Lower leg skin (tissue), 4 donors: ENCODE data around the gene KIZ. TPM values are rescaled to one million over a fixed set of nuclear protein-coding genes. Genes with fewer than 3 reads are reported as not detected.

ENCODE experiments used
- DNase-seq, 2 donors: peaks; one replicate each; pipeline ENCODE4 v3.0.0-alpha.2; 2019; ENCODE audit warnings: low spot score in 2 of 2
- H3K4me3 ChIP-seq: fragments of 200-600 bp; sonication (generic); 2 replicates; pipeline ENCODE4 v1.5.1; 2017; ENCODE audit warnings: mild to moderate bottlenecking, low read depth; ENCODE audit not compliant: poor library complexity, severe bottlenecking
- POLR2A ChIP-seq, 2 donors: fragments of 450-650 bp; IDR thresholded peaks; one replicate each; pipeline ENCODE4 v1.6.1; 2016 to 2017; ENCODE audit warnings: antibody characterized with exemption in 2 of 2, mild to moderate bottlenecking in 1 of 2, moderate library complexity in 1 of 2
- WGBS, 2 donors: methylation state at CpG; one replicate each; pipeline ENCODE4 v1.1.5; 2018; 5-methylcytosine and 5-hydroxymethylcytosine counted together
- intact Hi-C: fragments of 100-400 bp; cut with DNase I; formaldehyde crosslinking; loops from one replicate; pipeline ENCODE4 v1.15.0; 2023; ENCODE audit warnings: low total_unique reads
- total RNA-seq, 4 donors: library from RNA; depleted of rRNA; stranded (reverse); fragments of >200 nt; gene quantifications; one replicate each; pipeline ENCODE4 v1.1.0, GENCODE V29; 2016
- TF ChIP-seq, protein P1 (sequence below), 3 donors: fragments of 450-650 bp; IDR thresholded peaks; one replicate each; pipeline ENCODE4 v1.5.1; 2016; ENCODE audit warnings: antibody characterized with exemption in 3 of 3, mild to moderate bottlenecking in 3 of 3, moderate library complexity in 2 of 3

KIZ gene
- total RNA-seq, 4 donors from 2014 or later: 17.8 to 25.0 (median 23.0) TPM

DNA sequence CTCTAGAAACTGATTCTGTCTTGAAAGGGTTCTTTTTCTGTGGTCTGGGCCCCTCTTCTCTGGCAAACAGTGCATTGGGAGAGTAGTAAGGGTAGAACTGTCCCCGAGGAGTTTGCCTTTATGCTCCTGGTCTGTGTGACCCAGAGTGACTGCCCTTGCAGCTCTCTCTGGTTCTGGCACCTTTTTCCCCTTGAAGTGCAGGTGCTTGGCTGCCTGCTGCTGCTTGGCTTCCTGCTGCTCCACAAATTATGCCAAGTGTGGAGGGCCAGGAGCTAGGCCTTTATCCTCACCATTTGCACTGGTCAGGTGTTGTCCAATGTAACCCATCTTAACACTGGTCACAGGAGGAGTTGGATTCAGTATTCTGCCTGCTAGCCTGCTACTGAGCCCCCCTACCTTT lies 11.2 kb downstream of the KIZ start:
- TF ChIP-seq, protein P1, sequence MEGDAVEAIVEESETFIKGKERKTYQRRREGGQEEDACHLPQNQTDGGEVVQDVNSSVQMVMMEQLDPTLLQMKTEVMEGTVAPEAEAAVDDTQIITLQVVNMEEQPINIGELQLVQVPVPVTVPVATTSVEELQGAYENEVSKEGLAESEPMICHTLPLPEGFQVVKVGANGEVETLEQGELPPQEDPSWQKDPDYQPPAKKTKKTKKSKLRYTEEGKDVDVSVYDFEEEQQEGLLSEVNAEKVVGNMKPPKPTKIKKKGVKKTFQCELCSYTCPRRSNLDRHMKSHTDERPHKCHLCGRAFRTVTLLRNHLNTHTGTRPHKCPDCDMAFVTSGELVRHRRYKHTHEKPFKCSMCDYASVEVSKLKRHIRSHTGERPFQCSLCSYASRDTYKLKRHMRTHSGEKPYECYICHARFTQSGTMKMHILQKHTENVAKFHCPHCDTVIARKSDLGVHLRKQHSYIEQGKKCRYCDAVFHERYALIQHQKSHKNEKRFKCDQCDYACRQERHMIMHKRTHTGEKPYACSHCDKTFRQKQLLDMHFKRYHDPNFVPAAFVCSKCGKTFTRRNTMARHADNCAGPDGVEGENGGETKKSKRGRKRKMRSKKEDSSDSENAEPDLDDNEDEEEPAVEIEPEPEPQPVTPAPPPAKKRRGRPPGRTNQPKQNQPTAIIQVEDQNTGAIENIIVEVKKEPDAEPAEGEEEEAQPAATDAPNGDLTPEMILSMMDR (IDR thresholded peaks at IDR 0.05): no peak
- no peak for TF ChIP-seq POLR2A (IDR thresholded peaks at IDR 0.05)
- intact Hi-C loops: no loop called here
- no peak overlapping the region for H3K4me3 ChIP-seq
- DNase-seq: no peak
- 72 to 82% methylated on average over 1 of the region's 1 CpG for WGBS, 2 donors

DNA sequence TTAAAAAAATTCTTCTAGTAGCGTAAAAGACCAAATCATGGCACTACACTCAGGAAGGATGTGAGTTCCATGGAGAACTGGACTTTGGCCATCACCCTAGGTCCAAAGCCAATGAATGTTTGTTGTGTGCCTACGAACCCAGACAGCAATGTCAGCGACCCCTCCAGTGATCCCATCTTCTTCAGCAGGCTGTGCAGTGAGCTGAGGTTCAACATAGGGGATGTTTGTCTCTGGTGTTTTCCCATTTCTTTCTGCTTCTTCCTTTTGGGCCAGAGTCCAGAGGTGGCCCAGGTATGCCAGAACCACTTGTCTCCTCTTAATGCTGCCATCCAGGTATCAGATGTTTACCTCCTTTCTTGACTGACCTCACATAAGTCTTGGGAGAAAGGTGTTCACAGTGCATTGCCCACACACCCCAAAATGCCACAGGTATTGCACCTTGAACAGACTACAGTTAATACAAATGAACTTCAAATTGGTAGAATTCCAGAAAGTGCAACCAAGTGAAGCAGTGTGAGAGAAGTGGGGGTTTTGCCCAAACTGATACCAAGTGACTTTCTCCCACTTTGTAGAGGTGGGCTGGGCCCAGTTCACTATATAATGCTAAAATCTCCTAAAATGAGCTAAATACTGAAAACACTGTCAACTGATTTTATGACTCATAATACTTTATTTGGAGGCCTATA lies 14.1 kb downstream of the KIZ start:
- H3K4me3 ChIP-seq: no peak overlapping the region
- WGBS, 2 donors: 59 to 82% methylated on average over 3 of the region's 3 CpGs
- TF ChIP-seq, protein P1 (IDR thresholded peaks at IDR 0.05): peak in 1 of 3 donors; percentile 29
- TF ChIP-seq POLR2A (IDR thresholded peaks at IDR 0.05): no peak
- DNase-seq: no peak
- intact Hi-C loops: no loop called here

DNA sequence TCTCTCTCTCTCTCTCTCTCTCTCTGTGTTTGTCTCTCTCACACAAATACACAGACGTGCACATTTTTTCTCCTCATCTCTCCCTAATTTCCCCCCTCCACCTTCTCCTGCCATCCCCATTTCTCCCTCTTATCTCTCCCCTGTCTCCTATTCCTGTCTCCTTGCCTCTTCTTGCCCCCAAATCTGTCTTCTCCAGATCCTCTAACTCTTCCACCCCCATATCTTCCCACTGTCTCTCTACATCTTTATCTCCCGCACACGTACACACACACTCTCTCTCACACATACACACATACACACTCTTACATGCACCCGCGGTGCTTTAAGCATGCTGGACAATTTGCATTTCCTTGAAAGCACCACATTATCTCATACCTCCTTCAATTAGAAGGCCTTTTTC lies 15.9 kb downstream of the KIZ start:
- intact Hi-C loops: no loop called here
- H3K4me3 ChIP-seq: no peak overlapping the region
- TF ChIP-seq, protein P1 (IDR thresholded peaks at IDR 0.05): no peak
- TF ChIP-seq POLR2A (IDR thresholded peaks at IDR 0.05): no peak
- no peak for DNase-seq
- WGBS, 2 donors: 91 to 95% methylated on average over 5 of the region's 5 CpGs

DNA sequence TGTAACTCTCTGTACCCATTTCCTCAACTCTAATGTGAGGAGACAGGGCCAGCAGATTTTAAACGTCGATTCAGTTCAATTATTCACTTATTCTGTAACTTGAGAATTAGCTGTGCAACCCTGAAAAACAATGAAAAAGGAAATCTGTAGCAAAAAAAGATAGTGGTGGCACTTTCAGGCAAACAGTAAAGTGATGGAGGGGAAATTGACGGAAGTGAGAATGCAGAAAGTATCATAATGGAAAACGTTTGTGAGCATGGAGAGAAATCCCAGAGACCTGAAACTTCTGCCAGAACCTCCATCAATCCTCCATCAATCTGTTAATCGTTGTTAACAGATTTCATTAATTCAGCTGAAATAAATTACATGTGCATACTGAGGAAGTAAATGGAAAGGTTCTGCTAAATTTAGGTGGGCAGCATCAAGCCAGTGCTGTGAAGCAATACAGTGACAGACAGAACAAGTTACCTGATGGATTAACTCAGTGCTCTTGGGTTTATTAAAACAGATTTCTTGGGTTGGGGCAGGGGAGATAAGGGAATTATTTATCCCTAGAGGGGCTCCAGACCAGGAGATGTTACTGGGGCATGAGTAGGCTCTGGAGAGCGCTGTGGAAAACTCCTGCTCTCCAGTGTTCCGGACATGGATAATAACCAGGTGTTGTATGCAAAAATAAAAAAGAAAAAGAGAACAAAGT lies 17.5 kb downstream of the KIZ start:
- WGBS, 2 donors: 83 to 84% methylated on average over 7 of the region's 7 CpGs
- intact Hi-C loops: no loop called here
- no peak overlapping the region for H3K4me3 ChIP-seq
- DNase-seq: no peak
- TF ChIP-seq POLR2A (IDR thresholded peaks at IDR 0.05): no peak
- TF ChIP-seq, protein P1 (IDR thresholded peaks at IDR 0.05): no peak

DNA sequence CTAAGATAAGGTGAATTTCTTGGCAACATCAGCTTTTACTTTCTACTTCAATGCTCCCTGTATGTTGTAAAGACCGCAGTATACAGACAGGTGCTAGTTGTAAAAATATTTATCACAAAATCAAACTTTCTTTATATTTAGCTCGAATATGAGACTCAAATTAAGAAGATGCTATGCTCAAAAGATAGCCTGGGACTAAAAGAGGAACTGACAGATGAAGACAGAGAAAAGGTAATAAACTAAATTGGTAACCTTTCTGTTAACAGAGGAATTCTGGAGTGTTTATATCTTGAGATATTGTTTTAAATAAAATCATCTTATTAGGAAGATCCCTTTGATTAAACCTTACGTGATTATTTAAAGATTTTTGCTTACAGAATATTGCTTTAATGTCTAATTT lies 19.5 kb downstream of the KIZ start:
- TF ChIP-seq, protein P1 (IDR thresholded peaks at IDR 0.05): no peak
- TF ChIP-seq POLR2A (IDR thresholded peaks at IDR 0.05): no peak
- intact Hi-C loops: no loop called here
- no peak for DNase-seq
- no peak overlapping the region for H3K4me3 ChIP-seq
- WGBS, 2 donors: 86 to 90% methylated on average over 3 of the region's 3 CpGs
